RKO (cell line): Measurements from ENCODE around the gene EIF2B2.

ENCODE experiments used
- DNase-seq: peaks from one replicate; pipeline ENCODE4 v3.0.0-alpha.2; 2016; ENCODE audit warnings: low spot score

The EIF2B2 gene

GRCh38 chr14:75002392-75003249 lies at the start of gene EIF2B2:
EIF2B2 (plus strand) TSS chr14:75002921; CDS start chr14:75002991, 70 bp downstream.
- peak; percentile 96 for DNase-seq

GRCh38 chr14:74953686-74954085 lies 49.0 kb upstream of the EIF2B2 start:
- no peak for DNase-seq

- DNase-seq: no peak
These were observed 48.3 kb upstream of the EIF2B2 start for GRCh38 chr14:74954232-74954946.

- no peak for DNase-seq
These were observed 47.8 kb upstream of the EIF2B2 start for GRCh38 chr14:74954947-74955228.

- peak; percentile 71 for DNase-seq
These were observed 47.3 kb upstream of the EIF2B2 start, which contains the start of gene PGF for GRCh38 chr14:74955229-74956026. PGF (minus strand) TSS chr14:74955597; CDS start chr14:74955242, 355 bp downstream.

GRCh38 chr14:74956027-74956279 lies 46.8 kb upstream of the EIF2B2 start:
- no peak for DNase-seq

- no peak for DNase-seq
These were observed 46.2 kb upstream of the EIF2B2 start for GRCh38 chr14:74956280-74957072.

GRCh38 chr14:74959596-74960180 lies 43.0 kb upstream of the EIF2B2 start:
- DNase-seq: no peak

- no peak for DNase-seq
These were observed 42.0 kb upstream of the EIF2B2 start for GRCh38 chr14:74960736-74961135.

GRCh38 chr14:74961238-74961911 lies 41.3 kb upstream of the EIF2B2 start:
- DNase-seq: no peak

GRCh38 chr14:74962046-74962445 lies 40.7 kb upstream of the EIF2B2 start:
- DNase-seq: no peak

- DNase-seq: no peak
These were observed 40.2 kb upstream of the EIF2B2 start for GRCh38 chr14:74962493-74962892.

GRCh38 chr14:74963178-74963704 lies 39.5 kb upstream of the EIF2B2 start:
- no peak for DNase-seq

GRCh38 chr14:74963705-74964271 lies 38.9 kb upstream of the EIF2B2 start:
- DNase-seq: no peak

GRCh38 chr14:74964787-74965485 lies 37.8 kb upstream of the EIF2B2 start:
- DNase-seq: peak; percentile 34

- DNase-seq: peak; percentile 60
These were observed 37.1 kb upstream of the EIF2B2 start for GRCh38 chr14:74965486-74966153.

- DNase-seq: no peak
These were observed 33.9 kb upstream of the EIF2B2 start for GRCh38 chr14:74968811-74969210.

GRCh38 chr14:74973003-74973653 lies 29.6 kb upstream of the EIF2B2 start:
- no peak for DNase-seq

GRCh38 chr14:74973905-74974363 lies 28.8 kb upstream of the EIF2B2 start:
- no peak for DNase-seq
